Left renal pelvis (tissue), 4 donors: ENCODE measurements around the gene SNED1. TPM values are rescaled to one million over a fixed set of nuclear protein-coding genes. Genes with fewer than 3 reads are reported as not detected.
A peak's percentile ranks its signal among the peaks of the same experiment; 100 is the strongest.

ENCODE experiments used
- DNase-seq, 4 donors: peaks; one replicate each; pipeline ENCODE4 v3.0.0-alpha.2; 2013; ENCODE audit warnings: low read depth in 4 of 4, low spot score in 3 of 4
- polyA plus RNA-seq, 4 donors: library from polyadenylated mRNA; unstranded; fragments of 120-200 nt; gene quantifications; one replicate each; pipeline ENCODE4 v1.2.1, GENCODE V29; 2013; ENCODE audit not compliant: insufficient read length in 4 of 4

SNED1 gene
- polyA plus RNA-seq = 10 to 100 TPM in 1 of 4 donors, 1 to 10 TPM in 3; 7.3 to 10.8 (median 8.6) TPM

DNA sequence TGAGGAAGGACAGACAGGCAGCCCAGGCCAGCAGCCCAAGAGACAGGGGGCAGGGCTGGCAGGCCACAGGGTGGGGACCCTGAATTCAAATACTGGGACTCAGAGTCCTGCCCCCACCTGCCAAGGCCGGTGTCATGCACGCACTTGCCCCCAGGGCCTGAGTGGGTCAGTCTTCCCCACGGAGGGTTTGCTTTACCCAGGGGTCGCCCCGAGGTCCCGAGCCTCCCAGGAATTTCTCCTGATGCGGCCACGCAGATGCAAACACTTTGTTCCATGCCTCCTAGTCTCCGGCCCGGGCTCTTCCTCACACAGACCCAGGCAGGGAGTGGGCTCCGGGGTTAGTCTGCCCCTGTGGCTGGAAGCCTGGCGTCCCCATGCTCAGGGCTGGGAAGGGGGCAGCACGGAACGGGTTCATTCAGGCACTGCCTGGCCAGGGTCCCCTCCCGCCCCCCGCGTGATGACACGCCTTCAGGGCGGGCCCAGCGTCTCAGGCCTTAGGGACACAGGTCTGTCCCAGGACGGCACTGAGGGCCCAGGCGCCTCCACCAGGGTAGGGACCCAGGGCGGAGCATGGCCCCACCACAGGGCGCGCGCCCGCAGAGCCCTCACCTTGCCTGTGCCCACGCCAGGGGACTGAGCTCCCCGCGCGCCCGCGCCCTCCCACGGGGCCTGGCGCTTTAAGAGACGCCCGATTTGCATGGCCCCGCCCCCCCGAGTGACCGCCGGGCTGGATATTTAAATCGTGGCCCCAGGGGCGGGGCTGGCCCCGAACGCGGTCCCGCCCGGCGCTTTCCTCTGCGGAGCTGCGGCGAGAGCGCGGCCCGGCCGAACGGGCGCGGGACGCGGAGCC, at the start of gene SNED1:
TSS of gene SNED1 (plus strand) at position 763 of the 850 bp plus-strand sequence. CDS start 220 bp downstream, outside the sequence.
- peak in 3 of 4 donors; percentile 57 to 73 (median 71) for DNase-seq

DNA sequence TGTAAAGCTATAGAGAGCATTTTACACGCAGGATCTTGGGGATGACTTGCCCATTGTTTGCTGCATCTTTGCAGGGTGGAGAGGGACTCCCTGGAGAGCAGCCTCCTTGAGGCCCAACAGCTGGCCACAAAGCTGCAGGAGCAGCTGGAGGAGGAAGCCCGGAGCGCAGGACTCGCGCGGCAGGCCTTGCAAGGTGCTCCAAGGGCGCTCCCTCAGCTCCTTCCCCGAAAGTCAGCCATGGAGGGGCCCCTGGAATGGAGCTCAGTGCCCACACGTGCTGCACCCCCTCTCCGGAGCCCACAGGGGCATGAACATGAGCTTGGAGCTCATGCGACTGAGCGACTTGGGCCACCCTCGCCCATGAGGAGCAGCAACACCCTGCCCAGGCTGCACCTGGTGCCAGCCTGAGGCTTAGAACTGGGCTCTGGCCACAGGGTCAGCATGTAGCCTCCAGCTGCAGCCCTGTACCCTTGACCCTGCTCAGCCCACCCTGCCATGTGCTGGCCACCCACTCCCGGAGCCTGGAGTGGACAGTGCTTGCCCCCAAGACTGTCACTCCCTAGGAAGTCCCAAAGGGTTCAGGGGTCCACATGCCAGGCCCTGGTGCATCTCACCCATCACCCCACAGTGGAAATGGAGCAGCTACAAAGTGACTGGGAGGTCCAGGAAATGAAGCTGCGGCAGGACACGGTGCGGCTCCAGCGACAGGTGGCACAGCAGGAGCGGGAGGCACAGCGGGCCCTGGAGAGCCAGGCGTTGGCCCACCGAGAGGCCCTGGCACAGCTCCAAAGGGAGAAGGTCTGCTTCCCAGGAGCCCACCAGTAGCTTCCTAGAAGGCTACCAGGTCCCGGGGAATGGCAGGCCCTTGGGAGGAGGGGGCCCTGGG, 49.3 kb upstream of the SNED1 start:
- DNase-seq = no peak

DNA sequence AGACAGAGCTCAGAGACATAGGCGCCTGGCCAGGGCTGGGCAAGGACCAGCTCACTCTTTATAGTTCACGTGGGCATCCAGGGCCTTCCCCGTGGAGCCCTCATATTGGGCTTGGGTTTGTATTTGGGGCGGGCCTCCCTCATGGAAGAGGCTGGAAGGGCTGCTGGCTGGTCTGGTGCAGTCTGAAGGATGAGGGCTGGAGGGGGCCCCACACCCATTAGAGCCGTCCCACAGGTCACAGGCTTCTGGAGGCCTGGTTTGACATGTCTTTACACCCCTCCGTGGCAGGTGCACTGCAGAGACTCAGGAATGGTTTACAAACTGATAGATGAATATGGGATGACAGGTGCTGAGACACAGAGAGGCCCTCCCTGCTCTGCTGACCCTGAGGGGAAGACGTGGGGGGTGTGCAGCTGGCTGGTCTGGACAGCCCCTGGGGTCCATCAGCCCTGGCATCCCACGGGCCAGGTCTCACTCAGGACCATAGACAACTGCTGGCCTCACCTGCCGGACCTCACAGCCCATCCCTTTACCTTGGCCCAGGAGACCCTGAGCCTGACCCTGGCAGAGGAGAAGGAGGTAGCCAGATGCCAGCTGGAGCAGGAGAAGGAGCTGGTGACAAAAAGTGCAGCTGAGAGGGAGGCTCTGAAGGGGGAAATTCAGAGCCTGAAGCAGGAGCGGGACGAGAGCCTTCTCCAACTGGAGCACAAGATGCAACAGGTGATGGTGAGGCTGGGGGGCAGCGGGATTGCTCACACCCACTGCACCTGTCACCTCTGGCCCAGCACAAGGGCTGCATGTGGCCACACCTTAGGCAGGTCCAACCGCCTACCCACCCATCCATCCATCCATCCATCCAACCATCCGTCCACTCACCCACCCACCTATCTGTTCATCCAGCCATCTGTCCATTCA, 48.4 kb upstream of the SNED1 start:
- DNase-seq = no peak

DNA sequence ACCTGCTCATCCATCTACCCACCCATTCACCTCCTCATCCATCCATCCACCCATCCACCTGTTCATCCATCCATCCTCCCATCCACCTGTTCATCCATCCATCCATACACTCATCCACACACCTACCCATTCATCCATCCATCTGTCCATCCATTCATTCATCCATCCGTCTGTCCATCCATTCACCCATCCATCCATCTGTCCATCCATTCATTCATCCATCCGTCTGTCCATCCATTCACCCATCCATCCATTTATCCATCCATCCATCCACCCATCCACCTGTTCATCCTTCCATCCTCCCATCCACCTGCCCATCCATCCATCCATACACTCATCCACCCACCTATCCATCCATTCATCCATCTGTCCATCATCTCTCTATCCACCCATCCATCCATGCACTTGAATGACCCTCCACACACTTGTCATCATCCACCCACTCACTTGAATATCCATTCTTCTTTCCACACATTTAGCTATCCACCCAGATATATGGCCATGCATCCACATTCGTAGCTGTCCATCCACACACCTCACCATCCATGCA, 47.3 kb upstream of the SNED1 start:
- DNase-seq = no peak

DNA sequence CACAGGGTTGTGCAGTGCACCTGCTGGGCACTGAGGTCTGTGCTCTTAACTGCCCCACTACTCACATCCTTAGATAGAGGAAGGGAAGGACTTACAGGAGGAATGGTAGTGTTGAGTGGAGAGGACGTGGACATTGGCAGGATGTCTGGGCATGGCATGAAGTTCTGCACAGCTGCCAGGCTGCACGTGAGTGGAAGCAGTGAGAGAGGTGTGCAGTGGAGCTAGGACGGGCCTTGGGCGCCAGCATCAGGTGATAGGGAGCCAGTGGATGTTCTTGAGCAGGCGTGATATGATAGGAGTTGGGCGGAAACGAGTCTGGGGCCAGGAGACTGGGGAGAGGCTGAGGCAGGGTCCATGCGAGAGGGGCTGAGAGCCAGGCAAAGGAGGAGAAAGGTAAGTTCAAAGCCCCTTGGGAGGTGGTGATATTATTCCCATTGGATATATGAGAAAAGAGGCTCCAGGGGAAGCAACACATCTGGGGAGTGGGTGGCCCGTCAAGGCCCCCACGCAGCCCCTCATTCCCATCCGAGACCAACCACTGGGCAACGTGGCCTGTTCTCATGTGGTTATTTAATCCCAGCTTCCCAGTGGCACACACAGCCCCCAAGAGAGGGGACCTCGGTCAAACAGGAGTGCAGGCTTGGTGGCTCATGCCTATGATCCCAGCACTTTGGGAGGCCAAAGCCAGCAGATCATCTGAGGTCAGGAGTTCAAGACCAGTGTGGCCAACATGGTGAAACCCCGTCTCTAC, 45.7 kb upstream of the SNED1 start:
- DNase-seq = no peak

DNA sequence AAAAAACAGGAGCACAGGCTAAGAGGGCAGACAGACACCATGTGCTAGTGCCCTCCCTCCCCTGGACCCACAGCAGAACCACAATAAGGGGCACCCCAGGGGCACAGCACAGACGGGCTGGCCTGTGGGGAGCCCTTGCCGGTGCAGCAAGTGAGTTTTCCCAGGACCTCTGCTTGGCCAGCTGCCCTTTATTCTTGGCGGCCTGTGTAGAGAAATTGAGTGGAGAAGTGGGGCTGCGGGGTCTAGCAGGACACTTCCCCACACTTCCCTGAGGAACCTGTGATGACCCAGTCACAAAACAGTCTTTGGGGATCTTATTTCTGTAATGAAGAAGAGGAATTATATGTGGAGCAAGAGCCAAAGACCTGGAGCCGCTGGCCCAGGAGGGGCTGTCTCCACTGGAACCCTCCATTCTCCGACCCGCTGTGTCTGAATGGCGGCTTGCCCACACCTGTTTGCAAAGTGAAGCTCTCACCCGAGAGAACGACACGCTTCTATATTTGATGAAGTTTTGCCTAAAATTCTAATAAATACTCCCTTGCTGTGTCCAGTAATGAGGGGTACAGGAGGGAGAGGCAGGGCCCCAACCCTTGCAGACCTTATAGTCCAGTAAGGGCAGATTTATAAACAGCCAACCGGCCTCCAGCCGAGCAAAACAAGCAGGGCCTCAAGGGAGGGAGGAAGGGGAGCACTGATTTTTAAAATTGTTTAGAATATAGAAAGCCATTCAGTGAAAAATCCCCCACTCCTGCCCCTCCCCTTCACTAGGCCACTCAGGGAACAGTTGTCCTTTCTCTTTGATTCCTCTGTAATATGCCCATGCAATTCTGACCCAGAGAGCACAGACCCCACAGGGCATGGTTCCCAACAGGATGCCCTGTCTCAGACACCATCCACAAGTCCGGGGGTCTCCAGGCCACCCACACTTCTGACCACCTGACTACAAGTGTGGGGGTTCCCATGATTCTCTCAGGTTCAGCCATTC, 44.7 kb upstream of the SNED1 start:
- DNase-seq = no peak

DNA sequence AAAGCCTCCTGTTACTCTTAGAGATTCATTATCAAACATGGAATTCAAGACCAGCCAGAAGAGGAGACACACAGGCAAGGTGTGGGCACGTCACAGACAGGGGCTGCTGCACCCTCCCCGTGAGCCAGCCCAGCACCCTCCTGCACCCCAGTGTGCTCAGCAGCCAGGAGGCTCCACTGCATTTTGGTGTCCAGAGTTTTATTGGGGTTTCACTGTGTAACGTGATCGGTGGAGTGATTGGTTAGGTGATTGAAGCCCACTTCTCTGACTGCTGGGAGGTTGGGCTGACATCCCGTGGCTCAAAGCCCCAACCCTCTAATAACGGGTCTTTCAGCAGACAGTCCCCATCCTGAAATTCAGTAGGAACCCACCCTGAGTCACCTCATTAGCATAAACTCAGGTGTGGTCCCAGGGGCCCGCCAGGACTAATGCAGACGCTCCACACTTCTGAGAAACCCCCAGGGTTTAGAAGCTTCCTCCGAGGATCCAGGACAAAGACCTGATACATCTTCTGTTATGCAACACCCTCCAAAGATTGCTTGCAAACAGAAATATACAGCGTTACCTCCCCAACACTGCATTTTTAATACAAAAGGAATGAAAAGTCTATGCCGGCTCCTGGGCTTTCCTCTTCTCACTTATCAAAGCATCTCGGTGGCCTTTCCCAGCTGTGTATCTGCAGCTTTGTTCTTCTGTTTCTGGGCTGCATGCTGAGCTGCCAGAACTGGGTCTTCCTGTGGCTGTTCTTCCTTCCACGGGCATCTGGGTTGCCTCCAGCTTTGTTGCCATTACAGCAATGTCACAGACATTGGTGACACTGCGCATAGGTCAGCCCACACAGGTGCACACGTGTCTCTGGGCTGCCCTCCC, 43.7 kb upstream of the SNED1 start:
- no peak for DNase-seq

DNA sequence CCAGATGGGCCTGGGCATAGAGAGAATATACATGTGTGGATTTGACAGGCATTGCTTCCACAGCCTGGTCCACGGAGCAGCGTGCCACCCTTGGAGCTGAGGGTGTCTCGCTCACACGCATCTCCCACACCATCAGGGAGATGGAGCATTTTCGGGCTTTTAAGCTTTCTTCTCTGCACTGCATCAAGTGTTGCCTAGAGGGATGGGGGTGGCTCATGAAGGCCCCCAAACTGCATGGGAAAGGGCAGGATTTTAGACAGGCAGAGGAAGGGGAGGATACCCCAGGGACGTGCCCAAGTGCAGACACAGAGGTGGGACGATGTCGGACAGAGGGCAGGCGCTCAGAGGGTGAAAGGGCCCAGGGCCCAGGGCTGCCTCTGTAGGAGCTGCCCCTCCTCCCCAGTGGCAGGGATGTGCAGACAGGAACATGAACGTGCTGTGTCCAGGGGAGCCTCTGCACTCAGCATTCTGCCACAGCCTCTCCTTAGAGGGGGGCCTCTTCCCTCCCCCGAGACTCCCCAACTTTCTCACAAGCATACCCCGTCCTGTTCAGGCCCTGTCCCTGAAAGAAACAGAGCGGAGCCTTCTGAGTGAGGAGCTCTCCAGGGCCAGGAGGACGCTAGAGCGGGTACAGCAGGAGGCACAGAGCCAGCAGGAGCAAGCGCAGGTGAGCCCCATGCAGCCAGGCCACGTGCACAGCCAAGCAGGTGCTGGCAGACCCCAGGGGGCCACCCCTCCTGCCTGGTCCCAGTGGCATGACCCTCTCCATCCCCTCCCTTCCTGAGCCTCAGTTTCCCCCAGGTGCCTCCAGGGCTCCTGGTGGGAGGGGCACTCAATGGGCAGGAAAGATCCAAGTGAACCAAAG, 42.9 kb upstream of the SNED1 start:
- DNase-seq = no peak

DNA sequence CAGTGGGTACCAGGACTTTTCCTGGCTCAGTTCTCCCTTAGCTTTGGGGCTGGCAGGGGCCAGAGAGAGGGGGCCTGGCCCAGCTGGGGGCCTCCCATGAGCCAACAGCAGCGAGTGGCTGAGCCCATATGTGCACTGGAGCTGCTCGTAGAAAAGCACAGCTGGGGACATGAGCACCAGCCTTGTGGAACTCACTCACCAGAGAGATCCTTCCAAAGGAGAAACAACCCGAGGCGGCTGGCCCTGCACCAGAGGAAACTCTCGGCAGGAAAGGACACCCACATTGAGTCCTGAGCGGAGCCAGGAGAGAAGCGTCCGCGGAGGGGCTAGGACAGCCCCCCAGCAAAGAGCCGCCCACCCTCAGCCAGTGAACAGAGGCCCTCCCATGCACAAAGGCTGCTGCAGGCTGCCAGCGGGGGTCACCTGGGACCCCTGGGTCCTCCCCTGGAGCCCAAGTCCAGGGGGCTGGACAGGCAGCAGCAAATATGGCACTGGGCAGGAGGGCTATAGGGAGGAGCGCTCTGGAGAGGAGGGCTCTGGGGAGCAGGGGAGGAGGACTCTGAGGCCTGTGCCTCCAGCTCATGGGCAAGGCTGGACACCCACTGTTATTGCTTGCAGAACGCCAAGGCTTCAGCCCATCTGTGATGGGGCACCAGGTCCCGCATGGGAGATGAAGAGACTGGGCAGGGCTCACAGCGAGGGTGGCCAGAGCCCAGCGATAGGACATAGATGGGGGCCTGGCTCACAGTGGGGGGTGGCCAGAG, 42.1 kb upstream of the SNED1 start:
- DNase-seq = no peak

DNA sequence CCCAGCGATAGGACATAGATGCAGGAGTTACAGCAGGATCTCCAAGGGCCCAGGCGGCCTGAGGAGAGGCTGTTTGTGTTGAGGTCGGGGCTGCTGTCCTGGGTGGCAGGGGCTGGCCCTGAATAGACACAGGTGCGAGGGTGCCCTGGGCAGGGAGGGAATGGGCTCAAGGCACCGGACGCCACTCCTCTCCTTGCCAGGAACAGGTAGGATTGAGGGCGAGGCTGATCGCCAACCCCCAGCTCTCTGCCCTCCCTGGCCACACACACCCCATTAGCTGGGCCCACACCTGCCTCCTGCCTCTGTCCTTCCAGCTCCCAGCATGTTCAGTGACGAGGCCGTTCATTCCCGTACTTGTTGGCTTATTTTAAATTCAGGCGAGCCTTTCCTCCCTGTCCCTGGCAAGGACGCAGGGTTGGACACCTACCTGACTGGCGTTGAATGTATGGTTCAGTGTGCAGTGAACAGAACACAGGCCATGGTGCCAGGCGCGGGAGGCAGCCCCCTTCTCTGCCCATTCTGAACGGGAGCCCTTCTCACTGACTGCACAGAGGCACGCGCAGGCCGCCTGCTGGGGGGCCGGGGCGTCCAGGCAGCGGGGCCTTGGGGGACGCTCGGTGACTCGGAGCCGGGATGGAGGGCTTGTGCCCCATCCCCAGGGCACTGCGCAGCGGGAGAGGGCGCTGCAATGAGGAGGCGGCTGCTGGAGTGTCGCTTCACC, 41.3 kb upstream of the SNED1 start:
- no peak for DNase-seq

DNA sequence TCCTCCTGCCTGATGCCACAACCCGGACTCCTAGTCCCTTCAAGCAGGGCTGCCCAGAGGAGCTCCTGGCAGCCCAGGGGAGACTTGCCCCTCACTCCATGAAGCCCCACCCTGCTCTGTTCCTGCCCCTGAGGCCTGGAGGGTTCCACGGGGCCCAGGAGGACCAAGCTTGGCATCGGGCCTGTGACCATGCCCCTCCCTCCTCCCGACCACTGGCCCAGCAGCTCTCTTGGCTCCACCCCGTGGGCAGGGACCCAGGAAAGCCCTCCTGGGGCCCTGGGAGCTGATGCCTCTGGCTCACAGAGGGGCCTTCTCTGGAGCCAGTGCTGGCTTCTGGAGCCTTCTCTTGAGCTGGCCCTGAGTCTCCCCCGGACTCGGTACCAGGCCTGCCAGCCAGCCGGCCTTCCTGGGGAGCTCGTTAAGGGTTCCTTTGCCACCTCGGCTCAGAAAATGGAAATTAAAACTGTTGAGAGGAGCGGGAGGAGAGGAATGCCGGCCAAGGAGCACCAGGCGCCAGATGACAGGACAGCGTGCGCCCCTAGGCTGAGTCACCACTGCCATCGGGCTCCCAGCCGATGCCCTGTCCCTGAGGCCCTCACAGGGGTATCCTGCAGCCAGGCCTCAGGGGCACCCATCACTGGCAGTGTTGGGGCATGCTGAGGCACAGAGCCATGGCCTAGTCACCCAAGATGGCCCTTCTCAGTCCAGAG, 40.6 kb upstream of the SNED1 start:
- no peak for DNase-seq

DNA sequence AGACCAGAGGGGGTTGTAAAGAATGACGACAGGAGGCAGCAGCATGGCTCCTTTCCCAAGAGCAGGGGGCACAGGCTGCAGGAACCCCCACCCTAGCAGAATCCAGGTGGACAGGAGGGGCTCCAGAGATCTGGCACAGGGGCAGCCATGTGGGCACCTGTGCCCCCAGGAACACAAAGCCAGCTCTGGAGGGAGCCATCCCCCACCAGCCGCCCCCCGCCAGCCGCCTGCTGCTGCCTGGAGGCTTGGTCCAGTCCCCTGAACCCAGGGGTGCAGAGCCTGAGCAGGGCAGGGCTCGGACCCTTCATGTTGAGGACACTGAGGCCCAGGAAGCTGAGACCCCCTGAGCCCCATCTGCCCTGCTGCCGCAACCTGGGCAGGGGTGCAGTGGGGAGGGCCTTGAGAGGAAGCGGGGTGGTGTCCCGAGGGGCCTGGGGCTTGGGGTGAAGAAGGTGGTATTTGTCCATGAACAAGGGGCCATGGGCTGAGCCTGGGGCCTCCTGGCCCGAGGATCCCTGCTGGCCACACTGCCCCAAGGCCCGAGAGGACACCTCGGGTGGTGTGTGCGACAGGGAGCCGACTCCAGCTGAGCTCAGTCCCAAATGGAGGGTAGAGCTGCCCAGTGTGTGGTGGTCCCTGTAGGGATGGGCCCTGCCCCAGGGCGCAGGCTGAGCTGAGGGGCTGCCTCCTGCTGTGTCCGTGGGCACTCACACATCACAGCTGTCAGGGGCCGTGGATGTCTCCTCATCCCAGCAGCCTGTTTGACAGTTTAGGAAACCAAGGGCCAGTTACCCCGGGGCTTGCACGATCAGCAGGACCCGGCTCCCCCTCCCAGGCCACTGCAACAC, 39.8 kb upstream of the SNED1 start:
- DNase-seq = no peak

DNA sequence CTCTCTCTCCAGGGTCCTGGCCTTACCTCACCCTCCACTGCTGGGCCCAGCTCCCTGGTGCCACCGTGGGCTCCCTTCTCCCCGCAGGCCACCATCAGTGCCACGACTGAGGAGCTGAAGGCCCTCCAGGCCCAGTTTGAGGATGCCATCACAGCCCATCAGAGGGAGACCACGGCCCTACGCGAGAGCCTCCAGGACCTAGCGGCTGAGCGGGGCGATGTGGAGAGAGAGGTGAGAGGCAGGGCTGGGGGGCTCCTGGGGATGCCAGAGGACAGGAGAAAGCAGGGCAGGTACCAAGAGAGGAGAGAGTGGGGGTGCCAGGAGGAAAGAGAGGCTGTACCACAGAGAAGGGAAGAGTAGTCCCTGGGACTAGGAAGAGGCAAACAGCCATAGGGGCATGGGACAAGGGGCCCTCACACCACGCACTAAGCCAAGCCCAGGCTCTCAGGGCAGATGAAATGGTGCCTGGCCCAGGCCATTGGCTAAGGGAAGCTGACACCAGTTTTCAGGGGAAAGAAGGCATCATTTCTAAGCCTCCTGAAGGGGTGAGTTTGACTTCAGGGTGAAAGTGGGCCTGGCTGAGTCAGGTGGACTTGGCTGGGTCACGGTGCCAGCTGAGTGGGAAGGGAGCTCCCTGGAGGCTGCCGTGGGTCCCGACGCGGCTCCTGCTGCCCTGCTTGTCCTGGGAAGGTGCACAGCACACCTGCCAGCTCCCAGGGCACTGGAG, 39.0 kb upstream of the SNED1 start:
- no peak for DNase-seq
